Neural progenitor cell (in vitro differentiated cells): ENCODE data around the gene SLC17A7. TPM values are rescaled to one million over a fixed set of nuclear protein-coding genes. Genes with fewer than 3 reads are reported as not detected.

Experiments
- DNase-seq: peaks from one replicate; pipeline ENCODE4 v3.0.0-alpha.2; 2016; ENCODE audit warnings: low spot score
- H2AFZ ChIP-seq: fragments of 200-600 bp; sonication (generic); replicated peaks from 2 replicates; pipeline ENCODE4 v1.6.1; 2016; ENCODE audit warnings: antibody characterized with exemption
- H3F3A ChIP-seq: fragments of 200-600 bp; sonication (generic); 2 replicates; pipeline ENCODE4 v1.6.1; 2016; ENCODE audit warnings: antibody characterized with exemption, low read depth
- H3K27ac ChIP-seq: fragments of 200-600 bp; sonication (generic); 2 replicates; pipeline ENCODE4 v1.5.1; 2016; ENCODE audit warnings: mild to moderate bottlenecking
- H3K27me3 ChIP-seq: fragments of 200-600 bp; sonication (generic); 2 replicates; pipeline ENCODE4 v1.6.1; 2016; ENCODE audit warnings: mild to moderate bottlenecking, moderate library complexity
- H3K36me3 ChIP-seq: fragments of 200-600 bp; sonication (generic); 2 replicates; pipeline ENCODE4 v1.5.1; 2016
- H3K4me1 ChIP-seq: fragments of 200-600 bp; sonication (generic); 2 replicates; pipeline ENCODE4 v1.6.1; 2016; ENCODE audit warnings: mixed run types
- H3K4me2 ChIP-seq: fragments of 200-600 bp; sonication (generic); 2 replicates; pipeline ENCODE4 v1.6.1; 2016
- H3K4me3 ChIP-seq: fragments of 200-600 bp; sonication (generic); 2 replicates; pipeline ENCODE4 v1.5.1; 2016
- H3K79me2 ChIP-seq: fragments of 200-600 bp; sonication (generic); 2 replicates; pipeline ENCODE4 v1.6.1; 2016; ENCODE audit warnings: low read depth
- H3K9ac ChIP-seq: fragments of 200-600 bp; sonication (generic); 2 replicates; pipeline ENCODE4 v1.6.1; 2016
- H3K9me3 ChIP-seq: fragments of 200-600 bp; sonication (generic); 2 replicates; pipeline ENCODE4 v1.5.1; 2016; ENCODE audit warnings: low read depth
- H4K20me1 ChIP-seq: fragments of 200-600 bp; sonication (generic); 2 replicates; pipeline ENCODE4 v1.6.1; 2016; ENCODE audit warnings: low read depth
- H3K27ac Mint-ChIP-seq: 3 replicates; pipeline ENCODE4 v1.8.0; 2021; ENCODE audit warnings: mixed read lengths
- H3K27me3 Mint-ChIP-seq: 2 replicates; pipeline ENCODE4 v1.8.0; 2022; ENCODE audit warnings: low read depth, mild to moderate bottlenecking, inconsistent platforms, moderate library complexity, mixed read lengths; ENCODE audit not compliant: insufficient read depth
- H3K36me3 Mint-ChIP-seq: 3 replicates; pipeline ENCODE4 v1.8.0; 2021; ENCODE audit warnings: mixed read lengths
- H3K4me1 Mint-ChIP-seq: 3 replicates; pipeline ENCODE4 v1.8.0; 2021; ENCODE audit warnings: mixed read lengths
- H3K4me3 Mint-ChIP-seq: 3 replicates; pipeline ENCODE4 v1.8.0; 2021; ENCODE audit warnings: mild to moderate bottlenecking, moderate library complexity, mixed read lengths
- H3K9me3 Mint-ChIP-seq: 3 replicates; pipeline ENCODE4 v1.8.0; 2020; ENCODE audit warnings: mixed read lengths
- EZH2 ChIP-seq: fragments of 200-600 bp; sonication (generic); IDR thresholded peaks from 2 replicates; pipeline ENCODE4 v1.6.1; 2017; ENCODE audit warnings: antibody characterized with exemption, mild to moderate bottlenecking, moderate library complexity
- EZH2phosphoT487 ChIP-seq: fragments of 200-600 bp; sonication (generic); IDR thresholded peaks from 2 replicates; pipeline ENCODE4 v1.6.1; 2017; ENCODE audit warnings: antibody characterized with exemption
- total RNA-seq: library from RNA; depleted of rRNA; stranded (reverse); fragments of >200 nt; gene quantifications from 2 replicates; pipeline ENCODE4 v1.2.3, GENCODE V29; 2015; ENCODE audit warnings: low replicate concordance
- TF ChIP-seq, protein P1 (sequence below): fragments of 200-600 bp; sonication (generic); IDR thresholded peaks from 2 replicates; pipeline ENCODE4 v1.5.1; 2017; ENCODE audit warnings: antibody characterized with exemption, mild to moderate bottlenecking

The SLC17A7 gene
- total RNA-seq, 1 donor from 2014 or later: 1.4 TPM

DNA sequence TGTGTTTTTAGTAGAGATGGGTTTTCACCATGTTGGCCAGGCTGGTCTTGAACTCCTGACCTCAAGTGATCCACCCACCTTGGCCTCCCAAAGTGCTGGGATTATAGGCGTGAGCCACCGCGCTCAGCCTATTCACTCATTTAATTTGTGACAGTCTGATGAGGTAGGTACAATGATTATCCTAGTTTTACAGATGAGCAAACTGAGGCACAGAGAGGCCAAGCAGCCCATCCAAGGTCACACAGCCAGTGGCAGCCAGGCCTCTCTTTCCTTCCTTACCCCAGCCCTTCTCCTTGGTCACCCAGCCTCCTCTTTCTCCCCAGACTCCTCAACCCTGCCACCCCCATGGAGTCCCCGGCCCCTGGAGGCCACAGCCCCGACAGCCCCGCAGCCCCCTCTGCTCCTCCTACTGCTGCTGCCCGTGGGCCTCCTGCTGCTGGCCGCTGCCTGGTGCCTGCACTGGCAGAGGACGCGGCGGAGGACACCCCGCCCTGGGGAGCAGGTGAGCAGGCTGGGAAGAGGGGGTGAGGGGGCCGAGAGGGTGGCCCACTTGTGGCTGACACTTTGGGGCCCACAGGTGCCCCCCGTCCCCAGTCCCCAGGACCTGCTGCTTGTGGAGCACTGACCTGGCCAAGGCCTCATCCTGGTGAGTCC lies 38.8 kb upstream of the SLC17A7 start:
- no peaks in the 10 kb centered on the region for H3K4me1 ChIP-seq
- H3K27me3 ChIP-seq: peaks cover 4% of the 10 kb centered on the region
- no peaks in the 10 kb centered on the region for H3K36me3 ChIP-seq
- no peaks in the 10 kb centered on the region for H3K36me3 Mint-ChIP-seq
- no peaks in the 10 kb centered on the region for H3K9me3 Mint-ChIP-seq
- H4K20me1 ChIP-seq: no peaks in the 10 kb centered on the region
- no peak overlapping the region for H3K27ac Mint-ChIP-seq
- H3F3A ChIP-seq: peaks cover 23% of the 10 kb centered on the region
- peaks cover 8% of the 10 kb centered on the region for H3K4me1 Mint-ChIP-seq
- H3K9ac ChIP-seq: no peak overlapping the region
- no peaks in the 10 kb centered on the region for H3K79me2 ChIP-seq
- H3K4me2 ChIP-seq: no peak overlapping the region
- no peak overlapping the region for H3K4me3 ChIP-seq
- no peak overlapping the region for H3K4me3 Mint-ChIP-seq
- H3K27ac ChIP-seq: no peak overlapping the region
- H3K9me3 ChIP-seq: no peaks in the 10 kb centered on the region
- H3K27me3 Mint-ChIP-seq: peaks cover 4% of the 10 kb centered on the region
- no peak for DNase-seq
- TF ChIP-seq, protein P1, sequence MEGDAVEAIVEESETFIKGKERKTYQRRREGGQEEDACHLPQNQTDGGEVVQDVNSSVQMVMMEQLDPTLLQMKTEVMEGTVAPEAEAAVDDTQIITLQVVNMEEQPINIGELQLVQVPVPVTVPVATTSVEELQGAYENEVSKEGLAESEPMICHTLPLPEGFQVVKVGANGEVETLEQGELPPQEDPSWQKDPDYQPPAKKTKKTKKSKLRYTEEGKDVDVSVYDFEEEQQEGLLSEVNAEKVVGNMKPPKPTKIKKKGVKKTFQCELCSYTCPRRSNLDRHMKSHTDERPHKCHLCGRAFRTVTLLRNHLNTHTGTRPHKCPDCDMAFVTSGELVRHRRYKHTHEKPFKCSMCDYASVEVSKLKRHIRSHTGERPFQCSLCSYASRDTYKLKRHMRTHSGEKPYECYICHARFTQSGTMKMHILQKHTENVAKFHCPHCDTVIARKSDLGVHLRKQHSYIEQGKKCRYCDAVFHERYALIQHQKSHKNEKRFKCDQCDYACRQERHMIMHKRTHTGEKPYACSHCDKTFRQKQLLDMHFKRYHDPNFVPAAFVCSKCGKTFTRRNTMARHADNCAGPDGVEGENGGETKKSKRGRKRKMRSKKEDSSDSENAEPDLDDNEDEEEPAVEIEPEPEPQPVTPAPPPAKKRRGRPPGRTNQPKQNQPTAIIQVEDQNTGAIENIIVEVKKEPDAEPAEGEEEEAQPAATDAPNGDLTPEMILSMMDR: no peak
- TF ChIP-seq EZH2phosphoT487: no peak
- TF ChIP-seq EZH2: no peak
- H2AFZ ChIP-seq: no peak overlapping the region

DNA sequence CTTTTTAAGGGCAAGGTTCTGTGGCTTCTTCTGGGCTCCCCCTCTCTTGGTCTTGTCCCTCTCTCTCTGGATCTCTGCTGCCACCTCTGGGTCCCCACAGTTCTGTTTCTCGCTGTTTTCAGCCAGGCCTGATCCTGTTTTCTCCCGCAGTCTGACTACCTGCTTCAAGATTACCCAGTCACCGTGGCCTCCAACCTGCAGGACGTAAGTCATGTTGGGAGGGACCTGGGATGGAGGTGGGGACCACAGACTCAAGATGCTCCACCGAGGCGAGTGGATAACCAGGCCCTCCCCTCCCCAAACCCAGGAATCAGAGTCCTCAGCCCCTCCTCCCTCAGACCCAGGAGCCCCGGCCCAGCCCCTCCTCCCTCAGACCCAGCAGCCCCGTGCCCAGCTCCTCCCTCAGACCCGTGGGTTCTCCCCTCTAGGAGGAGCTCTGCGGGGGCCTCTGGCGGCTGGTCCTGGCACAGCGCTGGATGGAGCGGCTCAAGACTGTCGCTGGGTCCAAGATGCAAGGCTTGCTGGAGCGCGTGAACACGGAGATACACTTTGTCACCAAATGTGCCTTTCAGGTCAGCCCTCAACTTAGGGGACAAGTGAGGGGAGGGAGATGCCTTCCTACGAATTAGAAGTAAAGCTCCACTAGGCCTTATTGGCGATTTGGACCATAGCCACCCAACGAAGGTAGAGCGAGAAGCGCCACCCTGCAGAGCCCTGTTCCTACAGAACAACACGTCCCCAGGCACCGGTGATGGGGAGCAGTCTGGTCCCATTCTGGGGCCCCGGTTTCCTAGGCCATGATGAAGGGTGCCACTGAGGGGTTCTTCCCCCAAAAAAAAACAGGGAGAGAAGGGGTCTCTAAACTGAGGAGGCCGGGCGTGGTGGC lies 34.9 kb upstream of the SLC17A7 start:
- peaks cover 14% of the 10 kb centered on the region for H3K27me3 ChIP-seq
- Mint-ChIP-seq H3K27me3 (peaks cover 8% of the 10 kb centered on the region), H3K4me3 (peak overlapping the region; percentile 73), H3K9me3 (no peaks in the 10 kb centered on the region), H3K36me3 (no peaks in the 10 kb centered on the region), H3K4me1 (peaks cover 8% of the 10 kb centered on the region), H3K27ac (peak overlapping the region; percentile 94)
- no peaks in the 10 kb centered on the region for H4K20me1 ChIP-seq
- H3K79me2 ChIP-seq: no peaks in the 10 kb centered on the region
- no peak overlapping the region for H3K27ac ChIP-seq
- TF ChIP-seq EZH2 (no peak), EZH2phosphoT487 (no peak)
- TF ChIP-seq, protein P1: peak; percentile 69
- H3K4me2 ChIP-seq: peak overlapping the region; percentile 36
- peaks cover 30% of the 10 kb centered on the region for H3F3A ChIP-seq
- H3K9me3 ChIP-seq: no peaks in the 10 kb centered on the region
- H3K4me3 ChIP-seq: no peak overlapping the region
- H3K9ac ChIP-seq: no peak overlapping the region
- peaks cover 7% of the 10 kb centered on the region for H3K4me1 ChIP-seq
- peak overlapping the region; percentile 69 for H2AFZ ChIP-seq
- peak; percentile 94 for DNase-seq
- no peaks in the 10 kb centered on the region for H3K36me3 ChIP-seq

DNA sequence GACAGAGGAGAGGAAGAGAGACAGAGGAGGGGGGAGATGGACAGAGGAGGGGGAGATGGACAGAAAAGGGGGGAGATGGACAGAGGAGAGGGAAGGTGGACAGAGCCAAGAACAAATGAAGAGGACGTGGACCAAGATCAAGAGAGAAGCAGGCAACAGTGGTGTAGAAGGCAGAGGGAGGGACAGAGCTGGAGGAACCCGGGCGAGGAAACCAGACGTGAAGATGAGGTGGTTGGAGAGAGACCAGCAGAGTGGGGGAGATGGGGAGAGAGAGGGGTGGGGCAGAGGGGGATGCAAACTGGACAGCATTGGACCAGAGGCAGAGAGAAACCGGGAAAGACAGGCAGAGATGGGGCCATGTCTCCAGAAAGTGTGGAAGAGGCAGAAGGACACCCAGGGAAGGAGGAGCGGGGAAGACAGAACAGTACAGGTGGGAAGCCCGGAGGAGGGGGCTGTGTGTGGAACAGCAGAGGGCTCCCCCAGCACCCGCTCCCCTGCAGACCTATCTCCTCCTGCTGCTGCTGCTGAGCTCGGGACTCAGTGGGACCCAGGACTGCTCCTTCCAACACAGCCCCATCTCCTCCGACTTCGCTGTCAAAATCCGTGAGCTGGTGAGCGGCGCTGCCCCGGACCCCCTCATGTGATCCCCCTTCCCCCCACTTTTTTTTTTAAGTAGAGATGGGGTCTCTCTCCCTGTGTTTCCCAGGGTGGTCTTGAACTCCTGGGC lies 34.0 kb upstream of the SLC17A7 start:
- H3K4me2 ChIP-seq: peak overlapping the region; percentile 36
- H3K27ac ChIP-seq: no peak overlapping the region
- DNase-seq: no peak
- no peak overlapping the region for H2AFZ ChIP-seq
- H3K4me1 ChIP-seq: peaks cover 7% of the 10 kb centered on the region
- H3F3A ChIP-seq: peaks cover 30% of the 10 kb centered on the region
- H3K36me3 Mint-ChIP-seq: peaks cover 2% of the 10 kb centered on the region
- no peaks in the 10 kb centered on the region for H3K36me3 ChIP-seq
- peak overlapping the region; percentile 72 for H3K4me3 Mint-ChIP-seq
- no peak overlapping the region for H3K9ac ChIP-seq
- H3K4me1 Mint-ChIP-seq: peaks cover 8% of the 10 kb centered on the region
- no peaks in the 10 kb centered on the region for H3K9me3 Mint-ChIP-seq
- no peak overlapping the region for H3K27ac Mint-ChIP-seq
- no peak overlapping the region for H3K4me3 ChIP-seq
- H3K9me3 ChIP-seq: no peaks in the 10 kb centered on the region
- H3K27me3 ChIP-seq: peaks cover 14% of the 10 kb centered on the region
- H3K79me2 ChIP-seq: no peaks in the 10 kb centered on the region
- TF ChIP-seq EZH2phosphoT487 (no peak), EZH2 (no peak)
- TF ChIP-seq, protein P1: no peak
- H4K20me1 ChIP-seq: no peaks in the 10 kb centered on the region
- H3K27me3 Mint-ChIP-seq: peaks cover 8% of the 10 kb centered on the region
